H1 (cell line): ENCODE measurements around the gene POLL. TPM values are rescaled to one million over a fixed set of nuclear protein-coding genes. Genes with fewer than 3 reads are reported as not detected.

Source experiments
- CTCF ChIA-PET: fragments of 300-600 bp; sonication (Branson Sonifier 250); formaldehyde crosslinking; loops from one replicate; lab custom pipeline; 2021; ENCODE audit not compliant: partially characterized antibody; lab: Charles Lee
- POLR2A ChIA-PET: fragments of 300-600 bp; sonication (Branson Sonifier 250); formaldehyde crosslinking; loops from one replicate; lab custom pipeline; 2021; ENCODE audit warnings: inconsistent platforms; ENCODE audit not compliant: partially characterized antibody; lab: Charles Lee
- DNase-seq, 2 experiments: peaks; one replicate each; pipeline versions ENCODE4 v3.0.0 to v3.0.0-alpha.2; 2010 to 2022; ENCODE audit warnings: low spot score in 2 of 2, low read depth in 1 of 2, mixed read lengths in 1 of 2
- FAIRE-seq: peaks from 2 replicates; lab custom pipeline; 2011; peaks lifted over from hg19 to GRCh38; lab: Jason Lieb, UNC
- H2AFZ ChIP-seq: 2 replicates; pipeline ENCODE4 v1.8.1; 2012; ENCODE audit warnings: low read length, inconsistent platforms
- H2AK5ac ChIP-seq: 2 replicates; pipeline ENCODE4 v1.6.1; 2013; ENCODE audit warnings: low read depth, low read length
- H2BK120ac ChIP-seq: replicated peaks from 2 replicates; pipeline ENCODE3; 2013; ENCODE audit warnings: low read depth, low read length, inconsistent platforms
- H2BK12ac ChIP-seq: 2 replicates; pipeline ENCODE4 v1.6.1; 2013; ENCODE audit warnings: low read depth, low read length
- H2BK15ac ChIP-seq: 2 replicates; pipeline ENCODE4 v1.6.1; 2013; ENCODE audit warnings: low read length
- H2BK20ac ChIP-seq: 2 replicates; pipeline ENCODE4 v1.6.1; 2013; ENCODE audit warnings: low read length
- H2BK5ac ChIP-seq: 2 replicates; pipeline ENCODE4 v1.6.1; 2013; ENCODE audit warnings: low read depth, low read length
- H3K14ac ChIP-seq: 2 replicates; pipeline ENCODE4 v1.6.1; 2013; ENCODE audit warnings: inconsistent platforms; ENCODE audit not compliant: insufficient read length
- H3K18ac ChIP-seq: 2 replicates; pipeline ENCODE4 v1.6.1; 2013; ENCODE audit warnings: low read length; ENCODE audit errors: extremely low read depth
- H3K23ac ChIP-seq: 2 replicates; pipeline ENCODE4 v1.6.1; 2013; ENCODE audit warnings: inconsistent platforms; ENCODE audit not compliant: insufficient read length
- H3K23me2 ChIP-seq: 2 replicates; pipeline ENCODE4 v1.6.1; 2013; ENCODE audit warnings: low read depth, low read length
- H3K27ac ChIP-seq: 2 replicates; pipeline ENCODE4 v1.6.1; 2011; ENCODE audit warnings: low read depth, low read length, inconsistent platforms
- H3K27me3 ChIP-seq, 4 experiments: replicated peaks in 1 of 4; 1 replicate in 1 of 4; 2 replicates in 3 of 4; pipeline versions ENCODE4 v1.6.1 to v1.8.1; 2011 to 2013; ENCODE audit warnings: low read length in 3 of 4, mild to moderate bottlenecking in 3 of 4, inconsistent platforms in 2 of 4, mixed read lengths in 2 of 4, moderate library complexity in 1 of 4; ENCODE audit not compliant: control insufficient read depth in 3 of 4, insufficient read depth in 3 of 4; ENCODE audit errors: extremely low read depth in 1 of 4
- H3K36me3 ChIP-seq, 4 experiments: 2 replicates each; pipeline versions ENCODE4 v1.6.1 to v1.8.1; 2011 to 2013; ENCODE audit warnings: mild to moderate bottlenecking in 4 of 4, low read length in 3 of 4, moderate library complexity in 2 of 4, control low read depth in 1 of 4, inconsistent platforms in 1 of 4; ENCODE audit not compliant: insufficient read depth in 4 of 4, control insufficient read depth in 2 of 4
- H3K4ac ChIP-seq: replicated peaks from 2 replicates; pipeline ENCODE3; 2013; ENCODE audit warnings: low read length, low read depth, mixed read lengths, inconsistent platforms; ENCODE audit not compliant: insufficient read length
- H3K4me1 ChIP-seq, 4 experiments: replicated peaks in 1 of 4; 1 replicate in 1 of 4; 2 replicates in 3 of 4; pipeline versions ENCODE4 v1.6.1 to v1.8.1; 2011 to 2013; ENCODE audit warnings: low read length in 3 of 4, inconsistent platforms in 2 of 4, mixed read lengths in 1 of 4; ENCODE audit not compliant: insufficient read depth in 4 of 4, control insufficient read depth in 3 of 4
- H3K4me2 ChIP-seq, 2 experiments: 2 replicates each; pipeline versions ENCODE4 v1.6.1 to v1.8.1; 2011 to 2013; ENCODE audit warnings: low read depth in 2 of 2, low read length in 2 of 2, control low read depth in 1 of 2, inconsistent platforms in 1 of 2, mild to moderate bottlenecking in 1 of 2; ENCODE audit not compliant: insufficient read depth in 1 of 2
- H3K4me3 ChIP-seq, 4 experiments: fragments of 200-600, 300-600 bp in 1 of 4; sonication (generic), shearing (Covaris generic), sonication (Bioruptor Twin) in 1 of 4; 2 replicates each; pipeline versions ENCODE4 v1.5.1 to v1.8.1; 2011 to 2016; ENCODE audit warnings: low read length in 4 of 4, low read depth in 3 of 4, control low read depth in 2 of 4, inconsistent platforms in 2 of 4, mild to moderate bottlenecking in 2 of 4, mixed read lengths in 1 of 4, moderate library complexity in 1 of 4; ENCODE audit not compliant: insufficient read depth in 2 of 4; ENCODE audit errors: extremely low read depth in 1 of 4
- H3K56ac ChIP-seq: replicated peaks from 2 replicates; pipeline ENCODE3; 2013; ENCODE audit warnings: low read depth, mild to moderate bottlenecking, mixed read lengths, low read length, inconsistent platforms; ENCODE audit not compliant: insufficient read length
- H3K79me1 ChIP-seq: 2 replicates; pipeline ENCODE4 v1.6.1; 2013; ENCODE audit warnings: low read depth, low read length, control low read depth
- H3K79me2 ChIP-seq, 2 experiments: 2 replicates each; pipeline versions ENCODE4 v1.6.1 to v1.8.1; 2012 to 2013; ENCODE audit warnings: low read length in 2 of 2, mild to moderate bottlenecking in 2 of 2, inconsistent platforms in 1 of 2; ENCODE audit not compliant: insufficient read depth in 2 of 2, control insufficient read depth in 1 of 2
- H3K9ac ChIP-seq, 4 experiments: replicated peaks in 1 of 4; 1 replicate in 1 of 4; 2 replicates in 3 of 4; pipeline versions ENCODE4 v1.6.1 to v1.8.1; 2011 to 2013; ENCODE audit warnings: low read depth in 3 of 4, low read length in 3 of 4, control low read depth in 2 of 4, mild to moderate bottlenecking in 2 of 4, moderate library complexity in 2 of 4, inconsistent platforms in 1 of 4; ENCODE audit errors: extremely low read depth in 1 of 4
- H3K9me3 ChIP-seq, 2 experiments: 2 replicates each; pipeline versions ENCODE4 v1.6.1 to v1.8.1; 2012 to 2013; ENCODE audit warnings: mild to moderate bottlenecking in 2 of 2, moderate library complexity in 2 of 2, control low read depth in 1 of 2, inconsistent platforms in 1 of 2, low read depth in 1 of 2, low read length in 1 of 2, mixed read lengths in 1 of 2; ENCODE audit not compliant: insufficient read depth in 2 of 2
- H4K20me1 ChIP-seq, 2 experiments: replicated peaks in 1 of 2; 2 replicates each; pipeline versions ENCODE3 to v1.8.1; 2011 to 2013; ENCODE audit warnings: inconsistent platforms in 2 of 2, low read length in 2 of 2, mild to moderate bottlenecking in 1 of 2; ENCODE audit not compliant: insufficient read depth in 2 of 2, control insufficient read depth in 1 of 2
- H4K5ac ChIP-seq: 2 replicates; pipeline ENCODE4 v1.6.1; 2013; ENCODE audit warnings: low read length, low read depth, mixed read lengths, inconsistent platforms; ENCODE audit not compliant: insufficient read length
- H4K8ac ChIP-seq: 2 replicates; pipeline ENCODE4 v1.8.0; 2013; ENCODE audit warnings: mild to moderate bottlenecking, moderate library complexity, low read length, inconsistent platforms; ENCODE audit not compliant: insufficient read depth; ENCODE audit errors: extremely low read depth
- H4K91ac ChIP-seq: replicated peaks from 2 replicates; pipeline ENCODE3; 2013; ENCODE audit warnings: low read length, mixed read lengths, inconsistent platforms; ENCODE audit not compliant: insufficient read length
- WGBS, 2 experiments: shearing (Covaris generic) in 1 of 2; methylation state at CpG; one replicate each; pipeline versions ENCODE4 v1.1.6 to v1.1.7; 2013 to 2015; ENCODE audit warnings: low lambda C conversion rate in 2 of 2, mixed read lengths in 2 of 2, inconsistent platforms in 1 of 2, low coverage in 1 of 2, missing lambda C conversion rate in 1 of 2; ENCODE audit not compliant: insufficient replicate concordance in 2 of 2, insufficient coverage in 1 of 2, insufficient read length in 1 of 2; ENCODE audit errors: extremely low coverage in 1 of 2, missing lambda C conversion rate in 1 of 2; 5-methylcytosine and 5-hydroxymethylcytosine counted together
- polyA plus RNA-seq, 7 experiments: library from polyadenylated mRNA; depleted of rRNA in 3 of 7; stranded (reverse) in 5 of 7; unstranded in 2 of 7; fragments of >200 nt in 5 of 7; fragments of 200-250 nt in 2 of 7; gene quantifications; 1 replicate in 5 of 7; 2 replicates in 1 of 7; 4 replicates in 1 of 7; pipeline versions ENCODE4 v1.2.1 to v1.2.3, GENCODE V29; 2011 to 2013; ENCODE audit warnings: missing spikeins in 2 of 7, mixed read lengths in 2 of 7
- total RNA-seq: library from RNA; stranded (reverse); fragmentation: NEBNext Ultra II Directional; extraction: Animal tissue kit (Norgen Biotek cat#: 25700); gene quantifications from 2 replicates; pipeline ENCODE4 v1.2.1, GENCODE V29; 2021

POLL gene
- total and polyA plus RNA-seq, 2 of the 8 experiments (the other 6 are each of a cell fraction or from before 2014, with no cell fraction given) = 26.1 to 45.9 TPM

GRCh38 chr10:101565370-101565900 lies 22.6 kb downstream of the POLL start:
- peaks cover 2 to 43% (median 36%) of the 10 kb centered on the region in 4 experiments for H3K27me3 ChIP-seq
- no peak overlapping the region for H3K18ac ChIP-seq
- H2AK5ac ChIP-seq = no peak overlapping the region
- no peak overlapping the region for H3K4ac ChIP-seq
- H3K9ac ChIP-seq = no peak overlapping the region
- no peak overlapping the region for H3K14ac ChIP-seq
- peaks cover 0 to 4% of the 10 kb centered on the region in 2 experiments for H4K20me1 ChIP-seq
- H3K23me2 ChIP-seq = peaks cover 9% of the 10 kb centered on the region
- no peak overlapping the region for H3K56ac ChIP-seq
- no peaks in the 10 kb centered on the region for H3K79me2 ChIP-seq
- no peak overlapping the region for H4K5ac ChIP-seq
- H2AFZ ChIP-seq = no peak overlapping the region
- peaks cover 0 to 11% (median 7%) of the 10 kb centered on the region in 4 experiments; a peak in 4 of 7 replicates for H3K4me1 ChIP-seq
- no peak overlapping the region for H2BK120ac ChIP-seq
- DNase-seq = no peak
- no peak overlapping the region for H3K27ac ChIP-seq
- H2BK20ac ChIP-seq = no peak overlapping the region
- FAIRE-seq = no peak
- H3K4me3 ChIP-seq = no peak overlapping the region
- H4K8ac ChIP-seq = no peak overlapping the region
- no peak overlapping the region; a peak in 1 of 4 replicates for H3K4me2 ChIP-seq
- no peak overlapping the region for H2BK15ac ChIP-seq
- no peak overlapping the region for H3K23ac ChIP-seq
- H2BK5ac ChIP-seq = no peak overlapping the region
- ChIA-PET POLR2A (interaction anchor here (1.5 kb wide), 1 partner anchor 12 kb away, joined by 3 read pairs; no protein-coding TSS in a partner anchor), CTCF (interaction anchor here (0.8 to 1.7 kb wide), 3 partner anchors 17 to 351 kb away, joined by 3 to 16 read pairs (median 3); no protein-coding TSS in a partner anchor)
- no peak overlapping the region for H4K91ac ChIP-seq
- H2BK12ac ChIP-seq = no peak overlapping the region
- WGBS, 2 experiments = 90% methylated on average over 5 of the region's 5 CpGs; no CpG with 5 or more reads in 1 of the 2 experiments
- no peaks in the 10 kb centered on the region for H3K36me3 ChIP-seq
- H3K79me1 ChIP-seq = no peaks in the 10 kb centered on the region
- no peaks in the 10 kb centered on the region for H3K9me3 ChIP-seq
